MCF 10A (cell line): ENCODE data around the gene HCLS1. TPM values are rescaled to one million over a fixed set of nuclear protein-coding genes. Genes with fewer than 3 reads are reported as not detected.

ENCODE experiments used
- BruUV-seq: library from RNA; stranded (reverse); fragments of 400-500 nt; replicated peaks from 2 replicates; lab custom pipeline; 2021; lab: Mats Ljungman, UMichigan
- CTCF ChIA-PET: fragments of 300-600 bp; sonication (Branson Sonifier 250); formaldehyde crosslinking; extraction: SDS; loops from one replicate; lab custom pipeline; 2021; ENCODE audit warnings: antibody characterized with exemption, inconsistent platforms; lab: Yijun Ruan, JAX
- POLR2A ChIA-PET: fragments of 300-600, 350-650 bp; sonication (Branson Sonifier 250); formaldehyde crosslinking; extraction: SDS; loops from one replicate; lab custom pipeline; 2020; ENCODE audit warnings: antibody characterized with exemption, inconsistent platforms; lab: Yijun Ruan, JAX
- DNase-seq: peaks from one replicate; pipeline ENCODE4 v3.0.0-alpha.2; 2018; ENCODE audit not compliant: unreplicated experiment
- H3K27ac Mint-ChIP-seq: one replicate; pipeline ENCODE4 v1.8.0; 2022; ENCODE audit warnings: mild to moderate bottlenecking, low read depth, mixed read lengths; ENCODE audit not compliant: unreplicated experiment
- H3K27me3 Mint-ChIP-seq: one replicate; pipeline ENCODE4 v1.8.0; 2022; ENCODE audit warnings: mixed read lengths; ENCODE audit not compliant: insufficient read depth, unreplicated experiment
- H3K36me3 Mint-ChIP-seq: one replicate; pipeline ENCODE4 v1.8.0; 2022; ENCODE audit warnings: mild to moderate bottlenecking, moderate library complexity, mixed read lengths; ENCODE audit not compliant: insufficient read depth, unreplicated experiment
- H3K4me1 Mint-ChIP-seq: one replicate; pipeline ENCODE4 v1.8.0; 2022; ENCODE audit warnings: mixed read lengths; ENCODE audit not compliant: insufficient read depth, unreplicated experiment
- H3K4me3 Mint-ChIP-seq: one replicate; pipeline ENCODE4 v1.8.0; 2022; ENCODE audit warnings: mild to moderate bottlenecking, moderate library complexity, mixed read lengths; ENCODE audit not compliant: unreplicated experiment
- H3K9me3 Mint-ChIP-seq: one replicate; pipeline ENCODE4 v1.8.0; 2022; ENCODE audit warnings: mixed read lengths; ENCODE audit not compliant: unreplicated experiment
- intact Hi-C: fragments of 100-400 bp; cut with micrococcal nuclease; formaldehyde crosslinking; loops from 2 replicates; pipeline ENCODE4 v1.14.1; 2022
- total RNA-seq: library from RNA; stranded (reverse); gene quantifications from 2 replicates; pipeline ENCODE4 v1.2.3, GENCODE V29; 2022
- TF ChIP-seq, protein P1 (sequence below): fragments of 200-600 bp; IDR thresholded peaks from one replicate; pipeline ENCODE4 v1.8.0; 2022; ENCODE audit warnings: antibody characterized with exemption, mild to moderate bottlenecking; ENCODE audit not compliant: unreplicated experiment

The HCLS1 gene
- total RNA-seq, 1 experiment from 2014 or later, result 1.6 TPM

DNA sequence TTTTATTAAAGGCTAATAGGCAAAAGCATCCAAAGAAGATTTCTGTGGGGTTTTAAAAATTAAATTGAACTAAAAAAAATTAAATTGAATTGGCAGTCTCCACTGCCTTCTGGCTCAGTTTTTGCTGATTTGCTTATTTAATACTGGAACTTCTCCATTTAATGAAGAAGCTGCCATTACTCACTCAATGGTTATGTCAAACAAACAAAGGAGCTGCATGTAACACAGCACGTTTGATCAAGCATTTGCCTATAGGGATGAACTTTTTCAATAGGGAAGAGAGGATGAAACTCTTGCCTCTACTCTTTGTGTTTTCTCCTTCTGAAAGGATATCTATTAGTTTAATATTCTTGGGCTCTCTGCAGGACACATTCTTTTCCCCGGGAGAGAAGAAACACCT lies 4.8 kb upstream of the HCLS1 start:
- TF ChIP-seq, protein P1, sequence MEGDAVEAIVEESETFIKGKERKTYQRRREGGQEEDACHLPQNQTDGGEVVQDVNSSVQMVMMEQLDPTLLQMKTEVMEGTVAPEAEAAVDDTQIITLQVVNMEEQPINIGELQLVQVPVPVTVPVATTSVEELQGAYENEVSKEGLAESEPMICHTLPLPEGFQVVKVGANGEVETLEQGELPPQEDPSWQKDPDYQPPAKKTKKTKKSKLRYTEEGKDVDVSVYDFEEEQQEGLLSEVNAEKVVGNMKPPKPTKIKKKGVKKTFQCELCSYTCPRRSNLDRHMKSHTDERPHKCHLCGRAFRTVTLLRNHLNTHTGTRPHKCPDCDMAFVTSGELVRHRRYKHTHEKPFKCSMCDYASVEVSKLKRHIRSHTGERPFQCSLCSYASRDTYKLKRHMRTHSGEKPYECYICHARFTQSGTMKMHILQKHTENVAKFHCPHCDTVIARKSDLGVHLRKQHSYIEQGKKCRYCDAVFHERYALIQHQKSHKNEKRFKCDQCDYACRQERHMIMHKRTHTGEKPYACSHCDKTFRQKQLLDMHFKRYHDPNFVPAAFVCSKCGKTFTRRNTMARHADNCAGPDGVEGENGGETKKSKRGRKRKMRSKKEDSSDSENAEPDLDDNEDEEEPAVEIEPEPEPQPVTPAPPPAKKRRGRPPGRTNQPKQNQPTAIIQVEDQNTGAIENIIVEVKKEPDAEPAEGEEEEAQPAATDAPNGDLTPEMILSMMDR, result no peak
- POLR2A ChIA-PET, result no interaction called here
- H3K27ac Mint-ChIP-seq, result no peak overlapping the region
- DNase-seq, result no peak
- no TSS peak for BruUV-seq
- H3K4me1 Mint-ChIP-seq, result no peaks in the 10 kb centered on the region
- no peak overlapping the region for H3K4me3 Mint-ChIP-seq
- peaks cover 87% of the 10 kb centered on the region for H3K36me3 Mint-ChIP-seq
- CTCF ChIA-PET, result interaction anchor here (1.3 kb wide), 1 partner anchor 17 kb away, joined by 3 read pairs; no protein-coding TSS in a partner anchor
- no peaks in the 10 kb centered on the region for H3K9me3 Mint-ChIP-seq
- H3K27me3 Mint-ChIP-seq, result no peaks in the 10 kb centered on the region
- intact Hi-C loops, result no loop called here

DNA sequence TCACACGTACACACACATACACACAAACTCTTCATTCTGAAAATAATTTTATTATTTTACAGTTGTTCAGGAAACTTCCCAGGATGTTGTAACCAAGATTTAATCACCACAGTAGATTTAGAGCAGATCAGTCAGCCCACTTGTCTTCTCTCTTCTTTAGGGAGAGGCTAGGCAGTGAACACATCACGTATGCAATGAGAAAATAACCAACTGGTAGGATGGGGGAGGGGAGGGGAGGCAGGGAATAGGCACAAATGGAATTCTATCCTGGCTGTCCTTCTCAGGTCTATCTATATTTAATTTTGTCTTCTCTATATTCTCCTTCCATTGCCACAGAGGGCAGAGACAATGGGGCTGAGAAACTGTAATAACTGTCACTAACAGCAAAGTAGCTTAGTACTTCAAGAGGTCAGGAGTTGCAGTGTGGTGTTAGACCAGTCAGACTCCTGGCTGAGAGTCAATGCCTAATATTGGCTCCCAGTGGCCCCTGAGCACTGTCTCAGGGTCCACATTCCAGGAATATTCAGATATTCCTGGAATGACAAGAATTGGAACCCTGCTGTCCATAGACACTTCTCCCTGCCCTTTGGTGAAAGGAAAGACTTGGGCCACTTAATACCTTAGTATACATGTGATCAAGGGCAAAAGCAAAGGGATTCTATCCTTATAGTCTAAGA lies 2.6 kb upstream of the HCLS1 start:
- ChIA-PET CTCF (no interaction called here), POLR2A (no interaction called here)
- intact Hi-C loops, result no loop called here
- TF ChIP-seq, protein P1, result no peak
- Mint-ChIP-seq H3K9me3 (no peaks in the 10 kb centered on the region), H3K4me1 (no peaks in the 10 kb centered on the region), H3K4me3 (no peak overlapping the region), H3K27me3 (no peaks in the 10 kb centered on the region), H3K27ac (no peak overlapping the region), H3K36me3 (peaks cover 72% of the 10 kb centered on the region)
- BruUV-seq, result no TSS peak
- no peak for DNase-seq

DNA sequence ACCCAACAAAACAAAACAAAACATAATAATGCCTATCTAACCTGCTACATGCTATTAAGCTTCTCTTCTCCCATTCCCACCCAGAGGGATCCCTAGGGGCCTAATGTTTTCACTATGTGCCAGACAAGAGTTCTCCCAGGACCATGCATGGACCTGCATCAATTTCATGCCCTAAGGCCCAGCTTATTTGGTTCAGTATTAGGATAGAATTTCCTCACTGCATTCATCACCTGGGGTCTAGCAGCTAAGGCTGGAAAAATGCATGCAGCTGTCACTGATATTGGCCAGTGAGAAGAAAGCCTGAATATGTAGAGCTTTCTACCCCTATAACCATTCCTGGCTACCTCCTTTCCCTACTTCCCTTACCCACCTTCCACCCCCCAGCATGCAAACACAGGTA lies 2.0 kb upstream of the HCLS1 start:
- POLR2A ChIA-PET, result no interaction called here

DNA sequence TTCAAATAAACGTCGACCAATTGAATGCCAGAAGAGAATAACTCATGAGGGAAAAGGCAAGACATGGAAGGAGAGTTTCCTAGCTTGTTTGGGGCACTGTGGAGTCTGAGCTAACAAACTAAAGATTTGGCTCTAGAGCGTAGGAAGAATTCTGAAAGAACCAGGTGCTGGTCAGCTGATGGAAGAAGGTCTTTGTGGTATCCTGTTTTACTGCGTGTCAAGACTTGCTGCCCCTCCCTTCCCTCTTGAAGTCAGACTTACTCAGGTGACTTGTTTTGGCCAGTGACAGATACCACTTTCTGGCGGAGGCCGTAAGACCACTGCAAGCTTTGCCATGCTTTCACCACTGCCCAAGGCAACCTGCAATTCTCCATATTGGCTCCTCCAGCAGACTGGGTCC lies 673 bp upstream of the HCLS1 start:
- no peaks in the 10 kb centered on the region for H3K27me3 Mint-ChIP-seq
- H3K4me1 Mint-ChIP-seq, result no peaks in the 10 kb centered on the region
- TF ChIP-seq, protein P1, result no peak
- no peak for DNase-seq
- BruUV-seq, result no TSS peak
- peaks cover 53% of the 10 kb centered on the region for H3K36me3 Mint-ChIP-seq
- intact Hi-C loops, result no loop called here
- H3K27ac Mint-ChIP-seq, result peak overlapping the region; percentile 62
- CTCF ChIA-PET, result interaction anchor here (0.6 kb wide), 2 partner anchors 71 to 111 kb away, joined by 3 read pairs; no protein-coding TSS in a partner anchor
- H3K9me3 Mint-ChIP-seq, result no peaks in the 10 kb centered on the region
- no peak overlapping the region for H3K4me3 Mint-ChIP-seq
- POLR2A ChIA-PET, result no interaction called here

More for the DNA sequence above, 2.0 kb upstream of the HCLS1 start:
- Mint-ChIP-seq H3K27ac (no peak overlapping the region), H3K4me3 (no peak overlapping the region), H3K4me1 (no peaks in the 10 kb centered on the region), H3K9me3 (no peaks in the 10 kb centered on the region), H3K36me3 (peaks cover 66% of the 10 kb centered on the region), H3K27me3 (no peaks in the 10 kb centered on the region)
- intact Hi-C loops, result no loop called here
- TF ChIP-seq, protein P1, result no peak
- DNase-seq, result no peak
- no TSS peak for BruUV-seq
- CTCF ChIA-PET, result interaction anchor here (0.6 kb wide), 1 partner anchor 1172 kb away, joined by 3 read pairs; no protein-coding TSS in a partner anchor
